Activated T-cell treated with anti-CD3 and anti-CD28 coated beads, Interleukin-2, amount 50 U/mL, for 4 hours (primary cell): ENCODE data around the gene TBC1D26. TPM values are rescaled to one million over a fixed set of nuclear protein-coding genes. Genes with fewer than 3 reads are reported as not detected.
"Not testable (repeated sequence)": the region's sequence is repeated elsewhere in the genome, so short reads cannot be mapped to it uniquely, and the experiment has no call there.

ENCODE experiments used
- ATAC-seq, 2 donors: fragments of 200-7000 bp; cut with Tn5 transposase; one replicate each; pipeline ENCODE4 v1.10.0; 2021
- DNase-seq: peaks from one replicate; pipeline ENCODE4 v3.0.0-alpha.2; 2020
- H3K27me3 Mint-ChIP-seq: one replicate; pipeline ENCODE4 v1.8.0; 2021; ENCODE audit warnings: low read depth, mixed read lengths
- H3K36me3 Mint-ChIP-seq: one replicate; pipeline ENCODE4 v1.8.0; 2022; ENCODE audit warnings: mixed read lengths; ENCODE audit not compliant: insufficient read depth
- H3K4me1 Mint-ChIP-seq: one replicate; pipeline ENCODE4 v1.8.0; 2021; ENCODE audit warnings: low read depth, mixed read lengths
- H3K4me3 Mint-ChIP-seq: one replicate; pipeline ENCODE4 v1.8.0; 2021; ENCODE audit warnings: mild to moderate bottlenecking, moderate library complexity, mixed read lengths
- H3K9me3 Mint-ChIP-seq: one replicate; pipeline ENCODE4 v1.8.0; 2021; ENCODE audit warnings: mixed read lengths
- total RNA-seq, 3 donors: library from RNA; stranded (reverse); gene quantifications; one replicate each; pipeline ENCODE4 v1.2.1, GENCODE V29; 2021

TBC1D26 gene
- total RNA-seq, 3 donors from 2014 or later, result not detected

DNA sequence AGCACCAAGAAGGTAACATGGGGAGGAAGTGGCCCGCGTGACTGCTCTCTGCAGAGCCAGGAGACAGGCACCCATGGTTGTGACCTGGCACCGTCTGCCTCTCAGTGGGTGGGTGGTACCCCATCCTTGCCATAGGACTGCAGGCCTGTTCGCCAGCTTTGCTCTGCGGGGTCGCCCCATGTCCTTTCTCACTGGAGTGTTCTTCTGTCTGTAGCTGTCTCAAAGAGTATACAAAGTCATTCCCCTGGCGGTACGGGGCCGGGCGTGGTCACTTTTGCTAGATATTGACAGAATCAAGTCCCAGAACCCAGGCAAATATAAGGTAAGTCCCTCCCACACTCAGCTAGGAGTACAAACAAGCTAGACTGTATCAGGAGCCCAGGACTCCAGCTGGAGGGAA is 6.0 kb downstream of the TBC1D26 start:
- ATAC-seq (no peak), DNase-seq (no peak)
- Mint-ChIP-seq H3K27me3 (peaks cover 3% of the 10 kb centered on the region), H3K4me3 (no peak overlapping the region), H3K9me3 (no peaks in the 10 kb centered on the region), H3K4me1 (no peaks in the 10 kb centered on the region), H3K36me3 (no peaks in the 10 kb centered on the region)

DNA sequence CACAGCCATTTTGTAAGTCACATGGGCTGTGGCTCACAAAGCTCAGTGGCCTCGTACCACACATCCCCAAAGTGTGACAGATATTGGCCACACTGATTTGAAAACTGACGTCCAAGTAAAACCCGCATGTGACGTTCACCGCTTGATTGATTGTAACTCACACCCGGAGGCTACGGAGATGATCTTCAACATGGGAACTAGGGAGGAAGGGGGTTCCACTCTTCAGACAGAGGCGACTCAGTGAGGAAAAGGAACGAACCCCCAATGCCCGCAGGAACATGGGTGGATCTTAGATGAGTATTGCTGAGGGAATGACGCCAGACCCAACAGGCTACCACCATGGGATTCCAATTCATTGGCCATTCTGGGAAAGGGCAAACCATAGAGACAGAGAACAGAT is 7.2 kb downstream of the TBC1D26 start:
- H3K9me3 Mint-ChIP-seq, H3K27me3 Mint-ChIP-seq, H3K36me3 Mint-ChIP-seq, H3K4me3 Mint-ChIP-seq, H3K4me1 Mint-ChIP-seq, DNase-seq, ATAC-seq: not testable (repeated sequence)

DNA sequence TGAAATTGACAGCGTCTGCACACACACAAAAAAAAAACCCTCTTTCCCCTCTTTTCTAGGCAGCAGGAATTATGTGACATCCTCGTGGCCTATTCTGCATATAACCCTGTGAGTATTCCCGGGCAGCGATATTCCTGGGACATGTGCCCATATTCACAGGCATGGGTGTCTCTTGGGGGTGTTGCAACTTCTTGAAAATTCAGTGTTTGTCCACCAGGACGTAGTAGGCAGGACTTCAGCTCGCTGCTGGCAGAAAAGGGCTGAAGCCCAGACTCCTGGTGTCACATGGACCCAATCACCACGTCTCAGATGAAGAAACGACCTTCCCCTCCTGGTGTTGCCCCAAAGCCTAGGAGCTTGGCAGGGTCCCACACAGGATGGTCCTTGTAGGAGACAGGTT is 8.0 kb downstream of the TBC1D26 start:
- not testable (repeated sequence) for H3K4me3 Mint-ChIP-seq, ATAC-seq, H3K36me3 Mint-ChIP-seq, H3K4me1 Mint-ChIP-seq, H3K9me3 Mint-ChIP-seq, DNase-seq, H3K27me3 Mint-ChIP-seq

DNA sequence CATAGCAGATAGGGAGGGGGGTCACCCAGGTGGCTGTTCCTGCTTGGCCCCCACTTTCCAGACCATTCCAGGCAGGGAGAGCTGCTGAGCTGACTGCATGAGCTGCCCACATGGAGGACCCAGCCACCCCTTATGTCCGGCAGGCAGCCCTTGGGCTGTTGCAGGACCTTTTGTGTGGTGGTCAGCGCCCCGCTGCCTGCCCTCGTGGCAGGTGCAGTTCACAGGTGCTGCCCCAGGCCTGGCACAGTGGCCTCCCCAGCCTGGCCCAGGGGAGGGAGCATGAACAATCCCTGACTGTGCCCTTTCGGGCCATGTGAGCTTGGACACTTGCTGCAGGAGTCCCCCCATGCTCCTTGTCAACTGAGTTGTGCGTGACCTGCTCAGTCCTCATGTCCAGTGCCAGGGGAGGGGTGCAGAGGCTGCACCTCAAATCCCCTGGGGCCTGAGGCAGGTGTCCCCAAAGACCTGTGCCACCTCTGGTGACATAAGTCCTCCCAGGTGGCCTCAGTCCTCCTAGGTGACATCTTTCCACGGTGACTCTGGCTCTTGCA is 8.6 kb downstream of the TBC1D26 start:
- ATAC-seq (no peak), DNase-seq (no peak)
- Mint-ChIP-seq H3K4me1 (no peaks in the 10 kb centered on the region), H3K36me3 (no peaks in the 10 kb centered on the region), H3K9me3 (no peaks in the 10 kb centered on the region), H3K27me3 (peaks cover 10% of the 10 kb centered on the region), H3K4me3 (no peak overlapping the region)

DNA sequence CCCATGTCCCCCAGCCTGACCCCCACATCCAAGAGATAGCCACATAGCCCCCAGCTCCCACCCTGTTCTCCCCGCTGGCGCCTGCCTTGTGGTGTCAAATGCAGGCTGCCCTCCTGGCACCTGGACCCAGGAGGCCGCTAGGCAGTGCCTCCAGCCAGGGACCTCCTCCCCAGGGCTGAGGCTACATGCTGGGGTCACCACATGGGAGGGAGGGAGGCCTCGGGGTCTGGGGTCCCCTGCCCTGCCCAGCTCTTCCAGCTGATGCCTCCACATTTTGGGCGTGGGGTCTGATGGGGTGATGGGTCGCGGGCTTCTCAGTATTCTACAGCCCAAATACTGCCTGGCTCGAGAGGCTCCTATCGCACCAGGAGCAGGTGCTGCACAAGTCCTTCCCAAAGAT is 9.5 kb downstream of the TBC1D26 start:
- Mint-ChIP-seq H3K9me3 (no peaks in the 10 kb centered on the region), H3K4me3 (no peak overlapping the region), H3K36me3 (no peaks in the 10 kb centered on the region), H3K4me1 (no peaks in the 10 kb centered on the region), H3K27me3 (peaks cover 10% of the 10 kb centered on the region)
- DNase-seq (no peak), ATAC-seq (no peak)

DNA sequence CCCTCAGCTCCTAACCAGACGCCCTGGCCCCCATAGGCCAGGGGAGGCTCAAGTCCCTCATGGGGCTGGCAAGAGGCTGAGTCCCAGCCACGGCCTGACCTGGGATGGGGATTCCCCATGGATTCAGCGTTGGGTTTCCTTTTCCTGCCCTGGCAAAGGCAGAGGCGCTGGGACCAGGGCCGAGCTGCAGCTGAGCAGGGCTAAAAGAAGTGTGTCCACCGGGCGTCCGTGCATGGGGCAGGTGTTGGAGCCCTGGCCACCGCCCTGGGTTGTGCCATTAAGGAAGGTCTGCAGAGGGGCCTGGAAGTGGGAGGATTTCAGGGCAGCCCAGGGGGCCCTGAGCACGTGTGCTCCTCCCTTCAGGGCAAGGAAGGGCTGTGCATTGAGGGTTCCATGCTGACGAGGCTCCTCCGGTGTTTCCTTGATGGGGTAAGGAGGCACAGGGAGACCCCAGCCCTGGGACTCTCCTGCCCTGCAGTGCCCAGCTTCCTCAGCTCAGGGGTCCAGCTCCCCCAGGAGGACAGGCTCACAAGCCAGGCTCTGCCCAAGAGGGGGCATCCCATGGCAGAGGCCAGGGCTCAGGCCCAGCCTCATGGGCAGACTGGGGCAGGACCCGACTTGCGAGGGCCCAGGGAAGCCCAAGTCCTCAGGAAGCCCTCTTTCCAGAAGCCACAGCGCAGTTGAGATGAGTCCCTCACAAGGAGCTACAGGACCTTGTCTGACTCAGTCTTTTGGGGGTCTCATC is 10.1 kb downstream of the TBC1D26 start:
- ATAC-seq, result no peak
- H3K4me3 Mint-ChIP-seq, result no peak overlapping the region

DNA sequence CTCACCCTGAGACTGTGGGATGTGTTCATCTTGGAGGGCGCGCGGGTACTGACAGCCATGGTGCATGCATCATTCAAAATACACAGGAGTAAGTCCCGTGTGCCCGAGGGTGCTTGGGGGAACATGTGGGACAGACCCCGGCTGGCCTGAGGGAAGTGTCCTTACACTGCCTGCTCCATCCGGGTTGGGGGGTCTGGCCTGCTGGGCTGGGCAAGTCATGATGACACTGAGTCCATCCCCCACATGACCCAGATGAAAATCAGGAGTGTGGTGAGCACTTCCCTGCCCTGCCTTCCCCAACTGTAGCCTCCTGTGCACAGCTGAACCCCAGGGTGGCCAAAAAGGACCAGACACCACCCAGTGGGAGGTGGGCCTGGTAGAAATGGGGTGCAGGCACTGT is 10.8 kb downstream of the TBC1D26 start:
- H3K4me3 Mint-ChIP-seq, result no peak overlapping the region
- H3K36me3 Mint-ChIP-seq, result no peaks in the 10 kb centered on the region
- no peak for DNase-seq
- peaks cover 10% of the 10 kb centered on the region for H3K27me3 Mint-ChIP-seq
- no peaks in the 10 kb centered on the region for H3K4me1 Mint-ChIP-seq
- ATAC-seq, result no peak
- no peaks in the 10 kb centered on the region for H3K9me3 Mint-ChIP-seq

More for the DNA sequence above, 10.1 kb downstream of the TBC1D26 start:
- H3K27me3 Mint-ChIP-seq, result peaks cover 10% of the 10 kb centered on the region
- DNase-seq, result no peak
- H3K4me1 Mint-ChIP-seq, result no peaks in the 10 kb centered on the region
- no peaks in the 10 kb centered on the region for H3K36me3 Mint-ChIP-seq
- no peaks in the 10 kb centered on the region for H3K9me3 Mint-ChIP-seq

DNA sequence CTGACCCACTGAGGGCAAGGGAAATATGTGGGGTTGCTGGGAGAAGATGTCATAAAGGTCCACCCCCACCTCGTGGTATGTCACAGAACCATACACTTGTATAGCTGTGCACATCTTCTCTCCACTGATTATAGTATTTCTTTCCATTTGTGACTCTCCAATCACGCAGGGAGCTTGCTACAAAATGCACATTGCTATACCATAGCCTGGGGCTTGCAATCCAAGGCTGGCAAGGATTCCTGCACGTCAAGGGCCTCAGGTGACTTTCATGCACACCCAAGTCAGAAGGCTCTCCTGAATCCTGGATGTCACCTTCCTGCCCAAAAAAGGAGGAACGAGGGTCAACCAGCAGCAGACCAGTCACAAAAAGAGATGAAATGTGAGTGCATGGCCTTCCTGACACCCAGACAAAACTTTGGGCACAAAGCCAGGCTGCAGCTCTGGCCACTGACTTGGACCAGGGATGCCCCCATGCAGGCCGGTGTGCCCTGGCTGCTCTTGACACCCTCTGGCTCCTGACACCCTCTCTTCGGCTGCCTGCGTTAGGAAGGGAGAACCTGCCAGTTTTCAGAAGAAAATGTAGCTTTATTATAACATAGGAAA is 12.1 kb downstream of the TBC1D26 start:
- Mint-ChIP-seq H3K9me3 (no peaks in the 10 kb centered on the region), H3K36me3 (no peaks in the 10 kb centered on the region), H3K4me3 (no peak overlapping the region), H3K27me3 (peaks cover 7% of the 10 kb centered on the region), H3K4me1 (no peaks in the 10 kb centered on the region)
- ATAC-seq (no peak), DNase-seq (no peak)

DNA sequence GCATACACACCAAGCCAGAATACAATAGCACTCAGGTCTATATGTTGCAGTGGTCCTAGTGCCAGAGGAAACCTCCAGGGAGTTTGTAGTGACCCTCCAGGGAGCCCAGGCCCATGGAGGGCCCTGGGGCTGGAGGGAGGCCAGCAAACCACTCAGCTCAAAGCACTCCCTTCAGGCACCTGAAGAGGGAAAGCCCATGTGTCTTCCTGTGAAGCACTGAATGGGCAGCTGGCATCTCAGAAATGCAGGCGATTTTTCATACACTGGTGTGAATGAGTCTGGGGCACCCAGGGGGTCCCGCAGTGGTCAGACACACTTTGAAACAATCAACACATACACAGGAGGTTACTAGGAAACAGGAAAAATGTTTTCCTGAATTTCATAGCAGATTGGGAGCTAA is 12.8 kb downstream of the TBC1D26 start:
- H3K36me3 Mint-ChIP-seq, result no peaks in the 10 kb centered on the region
- DNase-seq (no peak), ATAC-seq (no peak)
- peaks cover 7% of the 10 kb centered on the region for H3K27me3 Mint-ChIP-seq
- H3K4me1 Mint-ChIP-seq, result no peaks in the 10 kb centered on the region
- H3K4me3 Mint-ChIP-seq, result no peak overlapping the region
- no peaks in the 10 kb centered on the region for H3K9me3 Mint-ChIP-seq

DNA sequence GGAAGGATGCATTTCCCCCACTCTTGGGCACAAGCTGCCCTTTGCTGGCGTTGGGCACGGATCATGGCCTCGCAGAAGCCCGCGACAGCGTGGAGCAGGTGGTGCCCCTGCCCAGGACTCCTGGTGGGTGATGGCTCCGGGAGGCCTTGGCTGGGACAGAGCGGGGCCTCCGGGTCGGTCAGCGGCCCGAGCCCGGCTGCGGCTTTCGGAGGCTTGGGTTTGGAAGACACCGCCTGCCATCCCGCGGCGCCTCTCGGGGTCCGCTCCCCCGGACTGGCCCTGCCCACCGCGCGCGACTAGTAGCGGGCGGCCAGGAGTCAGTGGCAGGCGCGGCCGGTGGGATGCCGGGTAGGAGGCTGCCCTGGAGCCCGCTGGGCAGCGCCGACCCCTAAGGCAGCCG is 17.3 kb downstream of the TBC1D26 start:
- not testable (repeated sequence) for H3K4me3 Mint-ChIP-seq, H3K9me3 Mint-ChIP-seq, H3K36me3 Mint-ChIP-seq, DNase-seq, H3K4me1 Mint-ChIP-seq, ATAC-seq
- peaks cover 10% of the 10 kb centered on the region for H3K27me3 Mint-ChIP-seq

DNA sequence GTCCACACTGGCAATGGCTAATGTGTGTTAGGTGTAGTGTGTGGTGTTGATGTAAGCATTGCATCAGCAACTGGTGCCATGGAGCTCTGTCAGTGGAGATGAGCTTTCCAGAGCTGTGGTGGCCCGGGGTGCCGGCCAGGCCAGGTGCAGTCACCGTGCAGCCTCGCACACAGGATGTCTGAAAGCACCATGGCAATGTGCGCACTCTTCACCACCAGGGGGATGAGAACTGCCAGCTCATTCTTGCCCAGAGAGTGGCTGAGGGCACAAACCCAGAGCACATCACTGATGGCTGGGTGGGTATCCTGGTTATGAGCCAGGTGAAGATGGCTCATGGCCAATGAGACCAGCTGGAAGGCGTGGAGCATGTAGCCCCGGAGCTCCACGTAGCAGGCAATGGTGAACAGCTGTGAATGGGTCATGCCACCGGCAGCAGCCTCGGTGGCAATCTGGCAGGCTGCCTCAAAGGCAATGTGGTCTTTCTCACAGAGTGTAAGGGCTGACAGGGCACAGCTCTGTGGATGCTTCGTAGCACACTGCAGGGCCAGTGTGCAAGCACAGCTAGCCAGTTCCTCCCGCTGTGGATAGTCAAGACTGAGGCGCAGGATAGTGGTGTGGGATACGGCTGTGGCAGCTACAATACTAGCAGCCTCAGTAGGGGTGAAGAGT is 36.9 kb downstream of the TBC1D26 start:
- H3K36me3 Mint-ChIP-seq, H3K9me3 Mint-ChIP-seq, H3K27me3 Mint-ChIP-seq, H3K4me3 Mint-ChIP-seq, H3K4me1 Mint-ChIP-seq, DNase-seq: not testable (repeated sequence)
- ATAC-seq, result peak in 1 of 2 donors; percentile 37

DNA sequence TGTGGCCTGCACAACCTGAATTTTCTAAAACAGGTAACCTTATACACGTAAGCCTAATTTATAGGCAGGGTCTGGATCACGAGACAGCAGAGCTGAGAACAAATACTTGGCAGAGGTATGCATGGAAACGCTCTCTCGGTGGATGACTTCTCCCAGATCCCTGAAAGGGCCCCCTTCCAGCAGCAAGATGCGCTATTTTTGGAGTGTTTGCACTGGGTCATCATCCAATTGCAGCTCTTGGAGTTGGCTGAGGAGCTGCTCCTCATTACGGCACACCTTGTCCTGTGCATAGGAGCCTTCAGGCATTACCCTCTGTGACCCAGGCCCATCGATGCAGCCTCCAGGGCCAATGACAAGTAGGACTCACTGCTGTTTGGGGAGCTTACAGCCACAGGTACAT is 38.6 kb downstream of the TBC1D26 start:
- not testable (repeated sequence) for H3K27me3 Mint-ChIP-seq, DNase-seq, ATAC-seq, H3K4me1 Mint-ChIP-seq, H3K4me3 Mint-ChIP-seq, H3K36me3 Mint-ChIP-seq
- peaks cover 12% of the 10 kb centered on the region for H3K9me3 Mint-ChIP-seq

DNA sequence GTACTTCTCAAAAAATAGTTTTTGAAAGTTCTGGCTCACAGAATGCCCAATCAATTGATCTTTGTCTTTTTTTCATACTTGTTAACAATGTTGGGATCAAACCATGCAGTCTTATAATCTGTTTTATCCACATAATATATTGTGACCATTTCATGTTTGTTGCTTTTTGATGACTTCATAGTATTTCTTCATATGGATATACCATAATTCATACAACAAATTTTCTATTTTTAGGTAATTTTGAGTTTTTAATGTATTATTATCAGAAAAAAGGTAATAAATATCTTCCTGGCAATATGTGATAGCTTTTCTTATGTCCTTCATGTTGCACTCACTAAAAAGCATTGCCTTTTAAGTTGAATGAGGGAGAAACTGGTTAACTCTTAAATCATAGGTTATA is 44.8 kb downstream of the TBC1D26 start:
- H3K27me3 Mint-ChIP-seq, result peaks cover 16% of the 10 kb centered on the region
- peaks cover 3% of the 10 kb centered on the region for H3K36me3 Mint-ChIP-seq
- peaks cover 26% of the 10 kb centered on the region for H3K9me3 Mint-ChIP-seq
- ATAC-seq (no peak), DNase-seq (no peak)
- H3K4me3 Mint-ChIP-seq, result no peak overlapping the region
- H3K4me1 Mint-ChIP-seq, result no peaks in the 10 kb centered on the region

DNA sequence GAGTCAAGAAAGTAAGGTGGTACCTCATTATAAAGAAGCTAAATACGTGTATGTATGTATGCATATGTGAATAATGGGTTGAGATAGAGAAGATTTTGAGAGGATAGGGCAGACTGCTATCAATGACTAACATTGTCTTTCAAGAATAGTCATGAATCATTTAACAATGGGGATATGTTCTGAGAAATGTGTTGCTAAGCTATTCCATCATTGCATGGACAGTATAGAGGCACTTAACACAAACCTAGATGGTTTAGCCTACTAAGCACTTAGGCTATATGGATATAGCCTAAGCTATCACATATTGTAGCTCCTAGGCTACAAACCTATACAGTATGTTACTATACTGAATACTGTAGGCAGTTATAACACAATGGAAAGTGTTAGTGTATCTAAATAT is 45.2 kb downstream of the TBC1D26 start:
- ATAC-seq (peak; percentile 41 to 60), DNase-seq (no peak)
- Mint-ChIP-seq H3K4me3 (no peak overlapping the region), H3K36me3 (peaks cover 3% of the 10 kb centered on the region), H3K4me1 (no peaks in the 10 kb centered on the region), H3K9me3 (peaks cover 26% of the 10 kb centered on the region), H3K27me3 (peaks cover 20% of the 10 kb centered on the region)

DNA sequence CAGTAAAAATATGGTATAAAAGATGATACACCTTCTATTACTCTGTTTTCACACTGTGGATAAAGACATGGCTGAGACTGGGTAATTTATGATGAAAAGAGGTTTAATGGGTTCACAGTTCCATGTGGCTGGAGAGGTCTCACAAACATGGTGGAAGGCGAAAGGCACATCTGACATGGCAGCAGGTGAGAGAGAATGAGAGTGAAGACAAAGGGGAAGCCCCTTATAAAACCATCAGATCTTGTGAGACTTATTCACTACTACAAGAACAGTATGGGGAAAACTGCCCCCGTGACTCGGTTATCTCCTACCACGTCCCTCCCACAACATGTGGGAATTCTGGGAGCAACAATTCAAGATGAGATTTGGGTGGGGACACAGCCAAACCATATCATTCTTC is 45.6 kb downstream of the TBC1D26 start:
- ATAC-seq, result peak in 1 of 2 donors; percentile 43
- H3K4me1 Mint-ChIP-seq, result no peaks in the 10 kb centered on the region
- no peak for DNase-seq
- peaks cover 23% of the 10 kb centered on the region for H3K27me3 Mint-ChIP-seq
- peaks cover 3% of the 10 kb centered on the region for H3K36me3 Mint-ChIP-seq
- H3K4me3 Mint-ChIP-seq, result no peak overlapping the region
- peaks cover 26% of the 10 kb centered on the region for H3K9me3 Mint-ChIP-seq
